Neuronal stem cell (in vitro differentiated cells): ENCODE results near the gene NSUN2.

ENCODE experiments used
- DNase-seq: peaks from one replicate; pipeline ENCODE4 v3.0.0-alpha.2; 2013; ENCODE audit warnings: low spot score
- H2AFZ ChIP-seq: one replicate; pipeline ENCODE4 v1.6.1; 2013; ENCODE audit warnings: mild to moderate bottlenecking, low read length, inconsistent platforms
- H2AK5ac ChIP-seq: 2 replicates; pipeline ENCODE4 v1.6.1; 2013; ENCODE audit warnings: low read depth, mild to moderate bottlenecking, inconsistent platforms, low read length, moderate library complexity, mixed read lengths
- H2BK120ac ChIP-seq: 2 replicates; pipeline ENCODE4 v1.6.1; 2013; ENCODE audit warnings: low read depth, mild to moderate bottlenecking, inconsistent platforms, low read length, moderate library complexity, mixed read lengths
- H2BK12ac ChIP-seq: one replicate; pipeline ENCODE4 v1.6.1; 2013; ENCODE audit warnings: low read length, inconsistent platforms
- H2BK15ac ChIP-seq: 2 replicates; pipeline ENCODE4 v1.6.1; 2013; ENCODE audit warnings: mild to moderate bottlenecking, low read length, inconsistent platforms, mixed read lengths
- H2BK5ac ChIP-seq: one replicate; pipeline ENCODE4 v1.6.1; 2013; ENCODE audit warnings: inconsistent platforms, mild to moderate bottlenecking, low read length, moderate library complexity
- H3K14ac ChIP-seq: one replicate; pipeline ENCODE4 v1.6.1; 2013; ENCODE audit warnings: low read length, inconsistent platforms
- H3K18ac ChIP-seq: 2 replicates; pipeline ENCODE4 v1.6.1; 2013; ENCODE audit warnings: low read length, inconsistent platforms
- H3K23ac ChIP-seq: 2 replicates; pipeline ENCODE4 v1.6.1; 2013; ENCODE audit warnings: low read depth, mild to moderate bottlenecking, mixed read lengths, low read length, inconsistent platforms; ENCODE audit not compliant: poor library complexity
- H3K27ac ChIP-seq: replicated peaks from 3 replicates; pipeline ENCODE4 v1.5.1; 2013; ENCODE audit warnings: low read length, inconsistent platforms
- H3K27me3 ChIP-seq, 3 experiments: 2 replicates each; pipeline ENCODE4 v1.6.1; 2013; ENCODE audit warnings: low read length in 3 of 3, mild to moderate bottlenecking in 2 of 3, inconsistent platforms in 1 of 3, low read depth in 1 of 3, mixed read lengths in 1 of 3, moderate library complexity in 1 of 3; ENCODE audit not compliant: control insufficient read depth in 3 of 3, insufficient read depth in 3 of 3
- H3K36me3 ChIP-seq, 2 donors: replicated peaks in 1 of 2; 2 replicates each; pipeline ENCODE4 v1.6.1; 2013; ENCODE audit warnings: low read length in 2 of 2; ENCODE audit not compliant: control insufficient read depth in 2 of 2, insufficient read depth in 2 of 2
- H3K4ac ChIP-seq: 2 replicates; pipeline ENCODE4 v1.6.1; 2013; ENCODE audit warnings: inconsistent platforms, mild to moderate bottlenecking, low read length, moderate library complexity
- H3K4me1 ChIP-seq, 2 donors: 1 replicate in 1 of 2; 2 replicates in 1 of 2; pipeline ENCODE4 v1.6.1; 2013; ENCODE audit warnings: low read length in 2 of 2, low read depth in 1 of 2; ENCODE audit not compliant: control insufficient read depth in 2 of 2, insufficient read depth in 1 of 2
- H3K4me2 ChIP-seq: one replicate; pipeline ENCODE4 v1.6.1; 2013; ENCODE audit warnings: mild to moderate bottlenecking, low read length, inconsistent platforms; ENCODE audit not compliant: insufficient read depth, poor library complexity, severe bottlenecking
- H3K4me3 ChIP-seq, 2 donors: 2 replicates each; pipeline ENCODE4 v1.5.1; 2013; ENCODE audit warnings: low read length in 2 of 2, mild to moderate bottlenecking in 2 of 2, inconsistent platforms in 1 of 2, moderate library complexity in 1 of 2
- H3K79me1 ChIP-seq: one replicate; pipeline ENCODE4 v1.6.1; 2013; ENCODE audit warnings: low read depth, mild to moderate bottlenecking, inconsistent platforms, low read length, moderate library complexity
- H3K9ac ChIP-seq: one replicate; pipeline ENCODE4 v1.6.1; 2013; ENCODE audit warnings: mild to moderate bottlenecking, low read depth, low read length, inconsistent platforms; ENCODE audit not compliant: poor library complexity
- H3K9me3 ChIP-seq, 2 donors: replicated peaks in 1 of 2; 2 replicates each; pipeline versions ENCODE3 to v1.6.1; 2013; ENCODE audit warnings: low read length in 2 of 2, mild to moderate bottlenecking in 2 of 2, inconsistent platforms in 1 of 2, low read depth in 1 of 2, mixed read lengths in 1 of 2, moderate library complexity in 1 of 2; ENCODE audit not compliant: control insufficient read depth in 2 of 2, insufficient read depth in 1 of 2
- H4K8ac ChIP-seq: one replicate; pipeline ENCODE4 v1.6.1; 2013; ENCODE audit warnings: low read depth, mild to moderate bottlenecking, inconsistent platforms, low read length, moderate library complexity
- H4K91ac ChIP-seq: one replicate; pipeline ENCODE4 v1.6.1; 2013; ENCODE audit warnings: low read length, low read depth, mild to moderate bottlenecking, inconsistent platforms; ENCODE audit not compliant: poor library complexity
- WGBS, 2 donors: extraction: QIAGEN DNeasy Blood & Tissue Kit; methylation state at CpG; one replicate each; pipeline ENCODE4 v1.1.7; 2013; ENCODE audit warnings: missing lambda C conversion rate in 2 of 2, mixed read lengths in 1 of 2; ENCODE audit not compliant: insufficient read length in 2 of 2, insufficient replicate concordance in 1 of 2; ENCODE audit errors: extremely low coverage in 2 of 2; 5-methylcytosine and 5-hydroxymethylcytosine counted together

Gene NSUN2

DNA sequence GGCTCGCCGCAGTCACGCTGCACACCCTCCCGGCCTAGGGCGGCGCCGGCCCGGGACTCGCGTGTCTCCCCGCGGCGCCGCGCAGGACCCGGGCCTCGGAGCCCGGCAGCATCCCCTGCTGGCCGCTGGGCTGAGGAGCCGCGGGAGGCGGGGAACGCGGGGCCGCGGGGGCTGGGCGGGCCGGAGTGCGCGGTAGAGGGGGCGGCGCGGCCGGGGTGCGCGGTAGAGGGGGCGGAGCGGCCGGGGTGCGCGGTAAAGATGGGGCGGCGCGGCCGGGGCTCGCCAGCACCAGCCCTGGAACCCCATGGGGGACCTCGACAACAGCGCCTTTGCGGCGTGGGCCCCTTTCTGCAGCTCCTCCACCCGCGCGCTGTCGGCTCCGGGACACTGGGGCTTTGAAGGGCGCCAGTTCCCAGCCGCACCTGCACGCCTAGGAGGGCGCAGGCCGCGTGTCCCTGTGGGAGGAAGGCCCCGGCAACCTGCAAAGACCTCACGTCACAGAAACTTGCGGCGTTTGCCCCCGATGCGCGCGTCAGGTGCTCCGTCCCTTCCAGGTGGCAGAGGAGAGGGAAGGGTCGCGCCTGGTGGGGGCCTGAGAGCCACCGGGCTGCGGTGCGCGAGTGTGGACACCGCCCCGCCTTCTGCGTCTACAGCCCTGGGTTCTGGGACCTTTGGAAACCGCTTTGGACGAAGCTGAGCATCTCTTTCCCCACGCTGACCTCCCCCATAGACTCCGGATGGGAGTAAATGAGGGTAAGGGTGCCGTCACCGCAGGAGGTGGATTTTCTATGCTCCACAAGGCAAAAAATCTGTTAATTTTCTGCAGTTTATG lies 49.6 kb downstream of the NSUN2 start:
- Histone ChIP-seq H3K23ac (peak overlapping the region; percentile 74), H3K4me1 (peaks cover 0 to 6% of the 10 kb centered on the region in 2 donors), H2BK12ac (no peak overlapping the region), H3K4me3 (peak overlapping the region; percentile 19 to 79), H4K8ac (no peak overlapping the region), H3K18ac (peak overlapping the region; percentile 94), H2BK5ac (peak overlapping the region; percentile 69), H3K9ac (peak overlapping the region; percentile 63), H2BK15ac (peak overlapping the region; percentile 16), H3K9me3 (no peaks in the 10 kb centered on the region), H3K4me2 (peak overlapping the region; percentile 96), H3K27ac (no peak overlapping the region), H3K4ac (no peak overlapping the region), H4K91ac (peak overlapping the region; percentile 48), H3K79me1 (no peaks in the 10 kb centered on the region), H3K14ac (no peak overlapping the region), H3K27me3 (peaks cover 0 to 69% (median 15%) of the 10 kb centered on the region in 3 experiments), H2BK120ac (no peak overlapping the region), H2AFZ (peak overlapping the region; percentile 89), H2AK5ac (peak overlapping the region; percentile 43), H3K36me3 (no peaks in the 10 kb centered on the region)
- WGBS, 2 donors, result no CpG with 5 or more reads among the region's 85 CpGs
- DNase-seq, result peak; percentile 58

DNA sequence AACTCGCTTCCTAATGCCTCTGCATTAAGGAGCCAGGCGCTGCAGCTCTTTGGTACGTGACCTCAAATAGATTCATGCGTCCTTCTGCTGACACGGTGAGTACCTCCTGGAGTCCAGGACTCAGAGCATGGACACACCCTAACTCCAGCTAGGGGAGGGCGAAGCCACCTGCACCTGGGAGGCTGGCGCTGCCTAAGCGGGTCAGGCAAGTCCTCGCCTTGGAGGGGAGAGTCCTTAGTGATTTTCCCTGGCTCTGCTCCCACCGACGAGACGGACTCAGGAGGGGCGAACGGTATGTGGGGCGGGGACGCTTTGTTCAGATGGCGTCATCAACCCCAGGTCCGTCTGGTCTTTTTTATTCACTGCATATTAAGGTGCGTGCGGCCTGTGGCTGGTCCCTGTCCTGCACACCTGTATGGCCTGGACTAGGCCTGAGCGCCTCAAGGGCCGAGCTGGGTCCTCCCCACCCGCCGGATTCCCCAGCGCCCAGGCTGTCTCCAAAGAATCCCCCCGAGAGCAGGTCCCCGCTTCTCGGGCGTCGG lies 50.3 kb downstream of the NSUN2 start:
- no peak overlapping the region for H2BK15ac ChIP-seq
- H4K91ac ChIP-seq, result no peak overlapping the region
- H3K4ac ChIP-seq, result no peak overlapping the region
- no peak overlapping the region for H2BK120ac ChIP-seq
- H2BK12ac ChIP-seq, result no peak overlapping the region
- no peak overlapping the region for H2BK5ac ChIP-seq
- no peak overlapping the region for H3K9ac ChIP-seq
- H3K9me3 ChIP-seq, result peaks cover 0 to under 1% of the 10 kb centered on the region in 2 donors
- H3K36me3 ChIP-seq, result no peaks in the 10 kb centered on the region
- peaks cover 0 to 69% (median 15%) of the 10 kb centered on the region in 3 experiments for H3K27me3 ChIP-seq
- peak overlapping the region; percentile 78 for H3K18ac ChIP-seq
- peak overlapping the region; percentile 66 for H4K8ac ChIP-seq
- H3K14ac ChIP-seq, result no peak overlapping the region
- no peaks in the 10 kb centered on the region for H3K79me1 ChIP-seq
- H3K4me3 ChIP-seq, result peak overlapping the region; percentile 19 to 72
- H2AK5ac ChIP-seq, result peak overlapping the region; percentile 30
- DNase-seq, result no peak
- no peak overlapping the region for H3K27ac ChIP-seq
- H2AFZ ChIP-seq, result peak overlapping the region; percentile 89
- peak overlapping the region; percentile 75 for H3K23ac ChIP-seq
- no CpG with 5 or more reads among the region's 30 CpGs for WGBS, 2 donors
- peaks cover 0 to 6% of the 10 kb centered on the region in 2 donors for H3K4me1 ChIP-seq
- peak overlapping the region; percentile 96 for H3K4me2 ChIP-seq

DNA sequence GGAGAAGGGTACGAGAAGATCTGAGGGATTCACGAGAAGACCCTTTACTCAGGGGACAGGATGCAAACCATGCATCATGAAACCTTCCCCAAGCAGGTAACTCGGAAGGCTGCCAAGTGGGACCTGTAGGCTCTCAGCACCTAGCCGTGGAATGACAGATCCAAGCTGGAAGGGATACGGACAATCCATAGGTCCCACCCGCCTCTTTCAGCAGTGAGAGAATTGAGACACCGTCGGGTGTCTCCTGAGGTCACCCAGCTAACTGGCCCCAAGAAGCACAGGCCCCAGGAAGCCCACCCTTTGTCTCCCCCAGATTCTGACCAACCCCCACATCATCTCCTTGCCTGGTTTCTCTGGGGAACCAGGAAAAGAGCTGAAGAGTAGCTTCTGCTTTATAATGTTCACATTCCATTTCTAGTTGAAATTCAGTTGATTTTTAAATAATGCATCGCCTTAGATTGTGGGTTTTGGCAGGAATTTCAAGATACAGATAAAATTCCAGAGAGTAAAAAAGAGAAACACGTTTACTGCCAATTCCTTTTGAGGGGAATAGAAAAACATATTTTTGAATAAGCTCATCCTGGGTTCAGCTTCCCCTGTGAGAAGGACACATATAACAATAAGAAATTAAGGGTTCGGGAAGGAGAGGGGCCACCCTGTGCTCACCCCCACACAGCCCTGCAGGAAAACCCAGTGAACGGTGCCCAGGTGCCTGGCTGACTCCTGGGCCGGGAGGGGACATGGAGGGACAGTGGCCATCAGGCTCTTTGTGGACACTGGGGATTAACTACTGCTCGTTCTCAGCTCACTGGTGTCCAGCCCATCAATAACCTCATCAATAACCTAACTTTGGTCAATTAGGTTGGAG lies 51.1 kb downstream of the NSUN2 start:
- Histone ChIP-seq H3K4me1 (peaks cover 0 to 6% of the 10 kb centered on the region in 2 donors), H3K4me2 (no peak overlapping the region), H2AK5ac (no peak overlapping the region), H4K91ac (no peak overlapping the region), H3K36me3 (no peaks in the 10 kb centered on the region), H2BK15ac (no peak overlapping the region), H3K18ac (no peak overlapping the region), H3K23ac (no peak overlapping the region), H3K27ac (no peak overlapping the region), H3K9me3 (peaks cover 0 to 3% of the 10 kb centered on the region in 2 donors), H3K14ac (no peak overlapping the region), H3K4me3 (no peak overlapping the region), H3K27me3 (peaks cover 0 to 69% (median 15%) of the 10 kb centered on the region in 3 experiments), H4K8ac (no peak overlapping the region), H2AFZ (no peak overlapping the region), H3K79me1 (no peaks in the 10 kb centered on the region), H2BK120ac (no peak overlapping the region), H2BK12ac (no peak overlapping the region), H3K9ac (no peak overlapping the region), H3K4ac (no peak overlapping the region), H2BK5ac (no peak overlapping the region)
- WGBS, 2 donors, result no CpG with 5 or more reads among the region's 14 CpGs
- DNase-seq, result no peak
